T-helper 9 cell (primary cell): Measurements from ENCODE around the gene TCF4.
"Not testable (repeated sequence)": the region's sequence is repeated elsewhere in the genome, so short reads cannot be mapped to it uniquely, and the experiment has no call there.

ENCODE experiments used
- DNase-seq: peaks from one replicate; pipeline ENCODE4 v3.0.0-alpha.2; 2020

Gene TCF4

DNA sequence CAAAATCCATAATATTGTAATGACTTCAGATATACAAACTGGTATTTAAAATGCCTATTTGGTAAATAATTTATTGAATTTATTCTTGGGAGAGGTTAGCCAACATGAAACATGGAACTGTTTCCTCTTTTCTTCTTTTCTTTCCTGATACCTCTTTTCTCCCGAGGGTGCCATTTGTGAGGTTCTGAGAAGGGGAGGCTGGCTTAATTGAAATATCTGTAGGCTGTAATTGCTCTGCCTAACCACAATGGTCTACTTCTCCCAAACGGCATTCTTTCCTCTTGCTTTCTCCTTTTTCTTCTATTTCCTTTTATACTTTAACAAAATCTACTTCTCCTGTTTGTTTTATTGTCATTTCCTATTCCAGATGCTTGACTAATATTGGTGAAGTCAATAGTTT lies 114.9 kb downstream of the TCF4 start:
- DNase-seq: no peak

DNA sequence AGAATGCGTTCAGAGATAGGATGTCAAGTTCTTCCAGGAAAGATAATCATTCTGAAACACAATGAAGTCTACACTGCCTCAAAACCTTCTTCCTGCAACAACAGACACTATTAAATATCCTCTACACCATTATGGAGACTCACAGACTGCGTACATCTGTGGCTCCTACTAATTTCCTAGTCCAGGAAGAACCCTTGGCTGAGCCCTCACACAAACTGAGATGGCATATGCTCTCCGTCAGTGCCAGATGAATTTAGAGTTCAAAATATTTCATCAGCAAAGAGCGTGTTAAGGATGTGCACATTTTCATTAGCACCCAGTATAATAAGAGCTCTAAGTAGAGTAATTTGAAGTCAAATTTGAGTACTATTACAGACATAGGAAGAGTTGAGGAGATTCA lies 117.2 kb downstream of the TCF4 start:
- DNase-seq: no peak

DNA sequence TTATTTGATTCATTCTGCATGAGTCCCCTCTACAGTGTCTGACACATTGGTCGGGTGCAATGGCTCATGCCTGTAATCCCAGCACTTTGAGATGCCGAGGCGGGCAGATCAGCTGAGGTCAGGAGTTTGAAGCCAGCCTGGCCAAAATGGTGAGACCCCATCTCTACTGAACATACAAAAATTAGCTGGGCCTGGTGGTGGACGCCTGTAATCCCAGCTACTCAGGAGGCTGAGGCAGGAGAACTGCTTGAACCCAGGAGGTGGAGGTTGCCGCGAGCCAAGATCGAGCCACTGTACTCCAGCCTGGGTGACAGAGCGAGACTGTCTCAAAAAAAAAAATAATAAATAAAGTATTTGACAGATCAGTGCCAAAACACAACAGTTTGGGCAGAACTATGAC lies 118.9 kb downstream of the TCF4 start:
- not testable (repeated sequence) for DNase-seq

DNA sequence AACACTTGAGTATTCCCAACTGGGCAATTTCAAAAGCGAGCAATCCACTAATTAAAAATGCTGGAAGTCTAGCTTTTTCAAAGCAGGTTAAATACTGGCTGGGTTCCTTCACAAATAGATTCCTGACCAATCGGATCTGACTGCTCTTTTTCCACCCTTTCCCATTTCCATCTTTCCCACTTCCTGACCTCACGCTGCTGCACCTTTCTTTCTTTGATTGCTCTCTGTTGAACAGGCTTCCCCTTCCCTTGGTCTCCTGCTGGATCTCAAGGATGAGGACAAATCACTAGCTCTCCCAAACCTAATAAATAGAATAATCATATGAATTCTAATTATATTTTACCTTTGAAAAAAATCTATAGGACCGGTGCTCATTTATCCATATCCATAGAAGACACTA lies 121.2 kb downstream of the TCF4 start:
- DNase-seq: no peak

DNA sequence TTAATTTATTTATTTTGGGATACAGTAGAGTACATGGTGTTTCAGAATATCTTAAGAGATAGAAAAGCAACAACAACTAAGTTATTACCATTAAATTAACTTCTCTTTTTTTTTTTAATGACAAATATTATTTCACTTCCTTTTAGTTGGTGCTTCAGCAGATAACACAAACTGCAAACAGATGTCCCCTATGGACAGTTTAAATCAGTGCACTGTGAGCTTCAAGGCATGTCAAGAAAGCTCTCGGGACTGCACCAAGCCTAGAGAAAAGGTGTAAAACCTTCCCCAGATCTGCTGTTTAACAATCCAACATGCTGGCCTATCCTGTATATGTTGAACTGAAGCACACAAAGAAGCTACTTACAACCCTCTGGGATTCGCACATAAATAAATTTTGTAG lies 122.7 kb downstream of the TCF4 start:
- DNase-seq: no peak

DNA sequence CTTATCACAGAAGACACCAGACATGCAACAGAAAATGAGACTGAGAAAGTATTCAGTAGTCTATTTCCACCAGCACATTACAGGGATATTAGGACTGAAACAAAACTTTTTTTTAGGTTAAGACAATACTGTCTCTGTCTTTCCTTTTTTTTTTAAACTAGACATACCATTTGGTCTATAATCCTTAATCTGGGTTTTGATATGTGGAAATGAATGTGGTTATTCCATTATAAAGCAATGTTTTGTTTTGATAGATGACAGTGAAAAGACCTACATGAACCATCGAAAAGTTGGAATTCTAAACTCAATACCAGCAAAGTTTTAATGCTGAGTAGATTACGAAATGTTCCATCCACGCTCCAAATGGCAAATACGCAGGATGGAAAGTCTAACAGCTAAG lies 123.4 kb downstream of the TCF4 start:
- no peak for DNase-seq

DNA sequence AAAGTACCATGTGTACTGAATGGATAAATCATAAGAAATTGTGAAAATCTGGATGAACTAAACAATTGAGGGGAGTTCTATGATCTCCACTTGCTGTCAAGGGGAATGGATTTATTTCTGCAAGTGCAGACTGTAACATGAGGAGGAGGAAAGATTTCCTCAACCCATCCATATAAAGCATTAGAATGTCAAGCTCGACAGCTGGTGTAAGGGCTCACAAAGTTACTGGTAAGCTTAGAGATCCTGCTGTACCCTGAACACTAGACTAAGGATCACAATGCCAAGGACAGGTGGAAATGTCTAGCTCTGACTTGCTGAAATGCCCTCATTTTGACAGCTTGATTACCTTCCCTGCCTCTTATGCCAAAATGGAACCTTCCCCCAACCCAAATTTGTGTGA lies 125.3 kb downstream of the TCF4 start:
- no peak for DNase-seq

DNA sequence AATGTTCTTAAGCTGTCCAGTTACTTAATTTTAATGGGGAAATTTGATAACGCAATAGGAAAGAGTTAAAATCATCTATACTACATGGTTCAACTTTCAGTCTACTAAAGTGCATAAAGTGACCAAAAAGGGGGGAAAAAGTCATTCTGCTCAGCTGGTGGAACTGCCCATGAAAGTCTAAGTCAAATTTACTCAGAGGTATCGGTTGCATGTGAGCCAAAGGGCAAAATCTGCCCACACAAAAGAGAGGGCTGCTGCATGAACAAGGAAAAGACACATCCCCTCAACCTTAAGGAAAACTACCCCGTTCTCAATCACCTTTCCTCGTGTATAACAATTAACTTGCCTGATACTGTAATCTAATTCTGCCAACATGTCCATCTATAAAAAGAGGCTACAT lies 126.1 kb downstream of the TCF4 start:
- DNase-seq: no peak

DNA sequence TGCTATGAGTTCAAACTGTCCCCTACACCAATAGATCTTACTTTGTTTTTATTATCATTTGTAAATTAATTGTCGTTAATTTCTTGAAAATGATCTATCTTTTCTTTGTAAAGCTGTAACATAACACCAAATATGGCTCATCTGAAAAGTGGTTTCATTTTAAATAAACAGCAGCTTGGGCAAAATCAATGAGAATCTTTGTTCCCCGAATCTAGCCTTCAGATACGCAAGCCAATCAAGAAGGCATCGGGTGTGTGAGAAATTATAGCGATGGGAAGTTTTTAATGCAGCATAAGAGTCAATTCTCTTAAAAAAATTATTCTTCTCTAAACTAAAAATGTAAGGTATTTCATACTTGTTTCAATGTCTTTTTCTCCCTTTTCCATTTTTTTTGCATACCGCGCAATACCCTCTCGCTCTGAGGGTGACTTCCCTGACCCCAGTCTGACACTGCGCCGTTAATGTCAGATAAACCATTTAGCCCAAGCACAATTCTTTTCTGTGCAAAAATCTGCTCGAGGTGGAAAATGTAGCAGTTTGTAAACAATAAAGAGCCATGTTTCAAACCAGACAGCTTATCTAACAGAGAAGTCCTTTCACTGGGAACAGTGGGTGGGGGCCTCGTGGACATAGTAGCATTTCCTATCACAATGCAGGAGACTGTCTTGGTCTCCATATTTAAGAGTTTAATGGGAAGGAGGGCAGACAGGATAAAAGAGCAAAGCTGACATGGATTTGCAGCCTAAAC lies 129.4 kb downstream of the TCF4 start:
- DNase-seq: no peak

DNA sequence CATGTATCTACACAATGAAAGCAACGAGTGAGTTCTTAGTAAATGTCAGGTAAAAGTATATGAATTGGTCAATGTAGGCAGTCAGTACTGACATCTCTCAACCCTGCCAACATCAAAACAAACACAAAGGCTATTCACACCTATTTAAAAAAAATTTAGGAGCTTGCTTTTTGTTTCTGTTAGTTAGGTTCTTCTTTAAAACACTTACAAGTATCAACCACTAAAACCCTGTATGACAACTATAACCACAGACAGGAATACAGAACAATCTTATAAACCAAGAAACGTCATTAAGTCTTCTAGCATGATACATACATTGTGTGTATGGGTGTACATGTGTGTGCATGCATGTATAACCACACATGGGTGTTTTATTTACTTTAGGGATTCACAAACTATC lies 131.0 kb downstream of the TCF4 start:
- no peak for DNase-seq

DNA sequence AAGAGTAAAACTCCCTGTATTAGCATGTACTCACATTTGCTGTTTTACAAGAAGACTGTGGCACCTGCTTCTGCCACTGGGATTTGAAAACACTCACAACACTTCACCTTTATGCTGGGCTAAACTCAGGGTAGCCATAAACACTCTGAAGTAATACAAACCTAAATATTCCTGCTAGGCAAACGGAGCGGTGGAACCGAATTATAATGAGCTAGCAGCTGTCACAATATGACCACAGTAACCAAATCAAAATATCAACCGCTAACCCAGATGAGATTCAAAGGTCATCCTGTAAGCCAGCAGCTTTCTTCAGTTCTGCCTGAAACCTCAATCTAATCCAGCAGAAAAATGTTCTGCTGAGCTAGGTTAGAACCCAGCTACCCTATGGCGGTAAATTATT lies 132.1 kb downstream of the TCF4 start:
- no peak for DNase-seq

DNA sequence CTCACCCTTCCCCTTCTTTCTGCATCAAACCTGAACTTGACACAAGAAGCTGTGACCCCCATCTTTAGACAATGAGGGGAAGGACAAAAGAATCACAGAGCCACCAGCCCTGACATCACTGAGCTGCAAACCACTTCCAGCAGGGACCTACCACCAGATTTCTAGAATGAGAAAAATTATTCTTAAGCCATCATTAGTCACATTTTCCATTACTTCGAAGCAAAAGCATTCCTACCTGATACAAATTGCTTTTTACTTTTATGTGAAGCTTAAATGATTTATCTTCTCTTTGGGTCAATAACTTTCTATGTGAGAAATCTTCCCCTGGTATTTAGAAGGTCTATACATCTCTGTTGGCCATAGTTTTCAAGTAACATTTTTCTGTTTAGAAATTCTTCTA lies 134.8 kb downstream of the TCF4 start:
- DNase-seq: no peak

DNA sequence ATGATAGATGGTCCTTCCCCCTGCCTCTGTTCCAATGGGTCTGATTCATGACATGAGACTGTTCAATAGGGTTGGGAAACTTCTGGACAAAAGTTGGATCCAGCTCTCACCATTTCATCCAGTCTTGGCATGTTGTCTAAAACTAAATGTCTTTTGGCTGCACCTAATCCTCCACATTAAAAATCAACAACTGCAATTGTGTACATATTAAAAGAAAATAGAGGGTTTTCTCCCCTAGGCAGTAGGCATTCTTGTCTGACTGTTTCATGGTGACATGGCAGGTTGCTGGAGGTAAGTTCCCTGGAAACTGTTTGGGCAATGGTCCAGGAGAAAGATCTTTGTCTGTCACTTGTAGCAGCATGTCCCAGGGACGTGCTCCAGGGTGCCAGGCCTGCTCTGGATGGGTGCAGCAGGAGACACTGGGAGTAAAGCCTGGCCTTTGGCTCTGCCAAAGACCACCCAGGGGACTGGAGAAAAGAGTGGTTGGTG lies 135.8 kb downstream of the TCF4 start:
- DNase-seq: no peak

DNA sequence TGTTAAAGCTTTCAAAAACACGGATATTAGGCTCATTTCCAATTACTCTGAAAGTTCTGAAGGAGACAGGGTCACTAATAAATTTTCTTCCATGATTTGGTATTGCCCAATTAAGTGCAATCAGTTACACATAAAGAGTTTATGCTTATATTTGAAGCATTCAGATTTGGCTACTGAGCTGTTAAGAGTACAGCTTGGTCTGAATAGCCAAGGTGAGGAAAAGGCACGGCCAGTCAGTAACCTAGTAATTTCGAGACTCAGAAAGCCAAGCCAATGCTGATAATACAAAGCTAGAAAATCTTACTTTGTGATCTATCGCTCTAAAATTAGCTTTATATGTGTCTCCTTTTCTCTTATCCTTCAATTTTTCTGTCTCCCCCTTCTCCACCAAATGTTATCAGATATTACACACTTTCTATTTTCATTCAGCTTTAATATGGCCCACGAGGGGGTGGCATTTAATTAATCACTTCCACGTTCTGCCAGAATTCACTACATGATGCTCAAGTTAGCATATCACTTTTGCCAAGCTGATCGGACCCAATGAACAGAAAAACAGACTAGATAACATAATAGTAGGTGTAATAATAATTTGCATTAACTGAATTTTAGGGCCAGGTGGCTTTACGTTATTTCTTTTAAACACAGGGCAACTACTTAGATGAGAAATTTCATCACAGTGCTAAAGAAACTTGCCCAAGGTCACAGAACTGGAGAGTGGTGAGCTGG lies 138.4 kb downstream of the TCF4 start:
- no peak for DNase-seq

DNA sequence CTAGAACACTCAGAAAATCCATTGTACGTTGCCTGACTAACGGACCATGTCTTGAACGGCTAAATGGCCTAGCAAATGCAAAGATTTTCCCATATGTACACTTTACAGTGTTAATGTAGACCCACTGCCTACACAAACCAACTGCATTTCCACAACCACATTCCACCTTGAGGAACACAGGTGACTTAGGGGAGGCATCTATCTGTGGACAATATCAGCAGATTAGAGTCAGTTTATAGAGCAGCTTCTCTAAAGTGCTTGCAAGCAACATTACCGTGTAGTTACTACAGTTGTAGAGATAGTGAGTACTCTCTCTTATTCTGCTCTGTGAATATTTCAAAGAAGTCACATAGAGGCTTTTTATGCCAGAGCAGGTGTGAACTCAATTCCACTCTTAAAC lies 139.6 kb downstream of the TCF4 start:
- no peak for DNase-seq

DNA sequence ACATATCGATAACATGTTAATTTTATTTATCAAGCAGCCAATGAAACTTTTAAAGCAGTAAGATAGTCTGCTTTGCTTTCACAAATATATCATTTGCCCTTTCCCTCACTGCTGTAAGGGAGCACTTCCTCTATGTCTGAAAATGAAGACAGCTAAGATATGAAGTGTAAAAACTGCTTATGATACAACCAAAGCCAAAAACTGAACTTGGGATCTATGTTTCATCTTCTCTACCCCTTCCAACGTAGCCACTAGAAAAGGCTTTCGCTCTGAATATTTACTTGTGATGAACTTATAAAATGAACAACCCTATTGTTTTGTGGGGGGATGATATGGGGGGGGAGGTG lies 140.3 kb downstream of the TCF4 start:
- no peak for DNase-seq

DNA sequence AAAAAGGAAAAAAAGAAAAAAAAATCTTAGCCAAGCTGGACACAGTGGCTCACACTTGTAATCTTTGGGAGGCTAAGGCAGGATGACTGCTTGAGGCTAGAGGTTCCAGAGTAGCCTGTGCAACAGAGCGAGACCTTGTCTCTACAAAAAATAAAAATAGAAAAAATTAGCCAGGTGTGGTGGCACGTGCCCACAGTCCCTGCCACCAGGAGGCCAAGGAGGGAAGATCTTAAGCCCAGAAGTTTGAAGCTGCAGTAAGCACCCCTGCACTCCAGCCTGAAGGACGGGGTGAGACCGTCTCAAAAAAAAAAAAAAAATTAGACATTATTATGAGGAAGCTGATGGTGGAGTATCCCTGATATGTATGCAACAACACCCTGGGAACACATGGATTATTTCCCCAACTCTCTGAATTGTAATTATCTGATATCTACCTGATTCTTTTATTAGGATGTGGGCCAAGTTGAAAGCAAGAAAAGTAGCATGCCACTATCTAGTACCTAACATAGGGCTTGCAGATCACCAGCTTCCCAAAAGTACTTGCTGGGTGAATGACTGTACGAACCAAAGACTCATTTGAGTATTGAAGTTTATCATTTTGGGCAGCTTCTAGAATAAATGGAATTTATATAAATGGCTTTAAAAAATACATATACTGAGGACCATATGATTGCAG lies 140.9 kb downstream of the TCF4 start:
- DNase-seq: no peak

DNA sequence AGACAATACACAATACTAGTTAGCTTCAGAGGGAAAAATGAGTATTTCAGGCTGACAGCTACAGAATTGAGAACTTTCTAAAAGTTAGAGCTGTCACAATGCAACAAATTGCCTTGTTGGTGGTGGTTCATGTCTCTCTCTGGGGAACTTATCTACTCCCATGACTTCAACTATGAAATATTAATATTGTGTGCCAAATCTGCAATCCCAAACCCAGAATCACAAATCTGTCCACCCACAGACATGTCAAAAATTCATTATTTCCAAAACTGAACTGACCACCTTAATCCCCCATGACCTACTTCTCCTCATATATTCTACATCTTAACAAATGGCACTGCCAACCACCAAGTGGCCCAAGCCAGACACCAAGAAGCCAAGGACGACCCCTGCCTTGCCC lies 143.5 kb downstream of the TCF4 start:
- DNase-seq: no peak

DNA sequence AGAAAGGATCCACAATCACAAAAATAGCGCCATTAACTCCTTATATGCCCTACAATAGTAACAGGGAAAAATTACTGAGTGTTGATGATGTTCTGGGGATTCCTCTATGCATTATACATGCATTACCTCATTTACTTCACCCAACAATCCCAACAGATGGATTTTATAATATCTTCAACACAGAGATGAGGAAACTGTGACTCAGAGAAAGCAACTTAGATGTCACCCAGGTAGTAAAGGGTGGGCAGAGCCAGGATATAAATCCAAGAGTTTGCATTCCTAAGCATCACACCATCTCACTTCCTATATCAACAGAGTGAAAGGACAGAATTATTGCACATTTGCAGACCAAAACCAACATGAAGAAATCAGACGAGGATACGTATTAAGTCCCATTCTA lies 144.2 kb downstream of the TCF4 start:
- no peak for DNase-seq

DNA sequence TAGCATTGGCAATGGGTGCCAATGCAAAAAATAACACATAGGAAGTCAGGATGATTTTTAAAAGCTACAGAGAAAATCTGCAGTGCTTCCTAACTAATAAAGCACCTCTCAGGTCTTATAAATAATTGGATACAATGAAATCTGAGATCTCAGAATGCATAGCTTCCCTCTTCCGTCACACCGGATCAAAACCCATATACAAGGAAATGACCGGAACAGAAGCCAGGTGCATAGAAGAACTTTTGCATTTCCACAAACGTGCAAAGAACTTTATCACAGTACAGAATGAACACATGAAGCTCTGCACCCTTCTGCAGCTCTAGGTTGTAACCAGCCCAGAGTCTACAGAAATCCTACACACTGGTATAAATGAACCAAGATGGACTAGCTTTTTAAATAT lies 145.4 kb downstream of the TCF4 start:
- DNase-seq: no peak

DNA sequence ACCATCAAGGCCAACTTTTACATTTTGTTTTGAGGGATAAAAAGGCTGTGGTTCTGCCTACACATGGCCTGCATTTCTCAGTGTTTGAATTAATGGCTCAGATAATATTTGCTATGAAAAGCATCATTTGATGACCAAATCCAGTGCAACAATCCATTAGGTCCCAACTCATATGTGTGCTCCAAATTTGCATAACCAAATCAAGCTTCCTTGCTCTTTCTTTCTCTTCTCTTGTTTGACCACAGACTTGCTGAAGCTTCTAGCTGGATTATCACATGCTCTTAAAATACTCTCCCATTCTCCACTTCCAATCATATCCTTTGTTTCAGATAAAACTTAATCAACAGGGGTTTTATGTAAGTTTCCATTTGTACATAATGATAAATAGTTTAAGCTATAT lies 147.0 kb downstream of the TCF4 start:
- no peak for DNase-seq

DNA sequence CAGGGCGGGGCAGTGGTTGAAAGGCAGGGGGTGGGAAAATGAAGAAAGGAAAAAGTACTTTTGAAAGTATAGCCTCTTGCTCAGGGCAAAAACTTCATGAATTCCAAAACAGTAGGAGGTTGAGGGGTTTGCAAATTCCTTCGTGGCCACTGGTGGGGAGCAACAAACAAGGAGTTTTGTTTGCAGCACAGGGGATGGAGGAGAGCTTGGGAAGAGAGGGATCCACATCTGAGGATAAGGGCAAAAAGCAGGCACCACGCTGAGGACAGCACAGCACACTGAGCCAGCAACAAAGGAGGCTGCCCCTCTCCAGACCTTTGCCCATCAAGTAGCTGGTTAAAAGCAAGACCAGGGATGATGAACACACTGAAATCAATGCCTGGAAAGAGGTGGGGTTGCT lies 148.9 kb downstream of the TCF4 start:
- no peak for DNase-seq

DNA sequence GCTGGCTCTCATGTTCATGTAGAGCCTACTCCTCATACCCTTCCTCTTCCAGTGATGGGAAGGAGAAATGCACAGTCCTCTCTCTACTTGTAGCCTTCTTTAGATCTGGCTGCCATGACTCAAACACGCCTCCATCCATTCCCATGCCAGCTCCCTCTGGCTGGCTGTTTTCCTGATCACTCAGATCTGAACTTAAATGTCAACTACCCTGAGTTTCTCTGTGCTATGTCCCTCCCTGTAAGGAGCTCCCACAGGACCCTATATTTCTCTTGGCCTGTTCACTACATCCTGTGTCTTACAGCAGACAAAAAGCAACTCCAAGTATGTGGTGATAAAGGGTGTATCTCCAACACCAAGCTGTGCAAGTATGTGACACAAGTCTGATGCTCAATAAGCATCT lies 152.4 kb downstream of the TCF4 start:
- DNase-seq: no peak

DNA sequence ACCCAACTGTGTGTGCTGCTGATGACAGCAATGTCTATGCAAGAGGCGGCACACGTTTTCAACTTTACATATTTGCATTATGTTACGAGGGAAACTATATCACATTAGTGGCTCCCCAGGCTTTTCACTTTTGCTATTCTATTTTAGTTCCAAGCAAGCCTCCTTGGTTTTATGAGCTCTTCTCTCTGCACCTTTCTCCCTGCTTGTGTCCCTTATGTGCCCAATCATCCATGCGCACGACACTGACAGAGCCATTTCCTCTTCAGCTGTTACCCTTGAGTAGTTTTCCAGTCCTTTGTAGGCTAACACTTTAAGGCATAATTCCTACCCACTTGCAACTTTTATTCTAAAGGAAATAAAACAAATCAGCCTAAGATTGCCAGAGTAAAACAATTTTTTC lies 154.3 kb downstream of the TCF4 start:
- DNase-seq: no peak
